GM21786 (cell line): ENCODE results near the gene CCDC83.
"Not testable (repeated sequence)": the region's sequence is repeated elsewhere in the genome, so short reads cannot be mapped to it uniquely, and the experiment has no call there.

Experiments
- ATAC-seq: cut with Tn5 transposase; IDR thresholded peaks from one replicate; pipeline ENCODE4 v1.9.1; 2021; ENCODE audit not compliant: unreplicated experiment

Gene CCDC83

DNA sequence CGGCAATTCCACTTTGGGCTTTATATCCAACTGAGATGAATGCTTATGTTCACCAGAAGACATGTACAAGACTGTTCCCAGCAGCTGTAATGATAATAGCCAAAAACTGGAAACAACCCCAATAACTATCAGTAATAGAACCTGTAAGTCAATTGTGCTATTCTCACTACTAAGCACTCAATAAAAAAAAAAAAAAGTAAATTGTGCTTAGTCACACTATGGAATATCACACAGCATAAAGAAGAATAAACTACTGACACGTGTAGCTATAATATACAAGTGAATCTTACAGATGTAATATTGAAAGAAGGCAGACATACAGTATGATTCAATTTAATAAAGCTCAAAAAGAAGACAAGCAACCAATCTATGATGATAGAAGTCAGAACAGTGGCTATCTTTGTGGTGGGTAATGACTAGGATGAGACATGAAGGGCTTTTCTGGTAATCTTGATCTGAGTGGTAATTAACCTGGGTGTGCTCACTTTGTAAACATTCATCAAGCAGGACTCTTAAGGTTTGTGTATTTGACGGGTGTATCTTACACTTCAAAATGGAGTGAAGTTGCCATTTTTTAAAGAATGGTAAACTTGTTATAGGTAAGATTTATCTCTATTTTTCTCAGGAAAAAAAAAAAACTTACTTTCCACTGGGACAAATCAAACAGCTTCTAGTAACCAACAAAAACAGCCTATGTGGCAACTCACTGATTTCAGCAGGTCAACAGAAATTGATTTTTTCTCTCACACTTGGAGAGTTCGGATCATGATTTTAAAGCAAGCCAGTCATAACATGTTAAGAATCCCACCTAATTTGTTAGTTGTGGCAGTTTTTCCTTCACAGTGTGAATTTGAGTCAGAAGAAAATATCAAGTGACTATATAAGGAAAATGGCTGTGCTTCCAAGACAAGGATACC lies 84.2 kb downstream of the CCDC83 start:
- no peak for ATAC-seq

DNA sequence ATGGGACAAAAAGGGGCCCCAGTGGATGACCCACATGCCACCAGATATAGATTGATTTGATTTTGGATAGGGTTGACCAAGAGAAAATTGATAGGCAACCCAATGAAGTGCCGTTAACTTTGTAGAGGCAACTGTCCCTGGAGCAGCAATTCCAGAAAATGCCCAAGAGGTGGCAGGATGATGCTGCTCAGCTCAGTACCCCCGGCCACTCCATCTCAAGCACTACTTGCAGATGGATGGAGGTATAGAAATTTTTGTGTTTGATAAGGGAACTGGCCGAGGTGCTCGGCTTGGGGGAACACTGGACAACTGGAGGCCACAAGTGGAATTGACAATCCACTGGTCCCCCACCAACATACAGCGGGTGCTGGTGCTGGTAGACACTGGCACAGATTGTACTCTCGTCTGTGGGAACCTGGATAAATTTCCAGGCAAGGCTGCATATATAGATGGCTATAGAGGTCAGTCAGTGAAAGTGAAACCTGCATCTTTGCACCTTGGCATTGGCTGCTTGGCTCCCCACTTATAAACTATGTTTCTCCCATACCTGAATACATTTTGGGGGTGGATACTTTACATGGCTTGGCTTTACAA lies 86.3 kb downstream of the CCDC83 start:
- ATAC-seq, result peak; percentile 70

DNA sequence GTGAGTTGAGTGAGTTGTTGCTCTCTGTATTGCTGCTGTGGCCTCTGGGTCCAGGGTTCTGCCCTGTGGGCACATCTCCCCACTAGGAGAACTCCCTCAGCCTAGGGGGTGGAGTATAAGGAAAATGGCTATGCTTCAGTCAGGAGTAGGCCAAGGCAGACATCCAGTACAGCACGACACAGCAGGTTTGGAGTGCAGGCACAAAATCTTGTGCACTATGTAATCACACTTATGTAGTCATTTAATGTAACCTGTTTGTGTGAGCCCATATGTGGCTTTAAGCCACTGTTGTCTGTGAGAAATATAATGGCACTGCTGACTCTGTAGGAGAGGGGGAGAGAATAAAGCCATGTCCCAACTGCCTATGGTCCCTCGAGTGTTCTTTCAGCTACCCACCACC lies 90.1 kb downstream of the CCDC83 start:
- ATAC-seq, result no peak

DNA sequence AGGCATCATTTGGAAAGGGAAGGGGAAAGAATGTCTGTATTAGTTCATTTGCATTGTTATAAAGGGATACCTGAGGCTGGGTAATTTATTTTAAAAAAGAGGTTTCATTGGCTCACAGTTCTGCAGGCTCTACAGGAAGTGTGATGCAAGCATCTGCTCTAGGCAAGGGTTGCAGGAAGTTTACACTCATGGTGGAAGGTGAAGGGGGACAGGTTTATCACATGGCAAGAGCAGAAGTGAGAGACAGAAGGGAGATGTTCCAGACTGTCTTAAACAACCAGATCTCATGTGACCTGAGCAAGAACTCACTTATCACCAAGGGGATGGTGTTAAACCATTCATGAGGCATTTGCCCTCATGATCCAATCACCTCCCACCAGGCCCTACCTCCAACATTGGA lies 90.6 kb downstream of the CCDC83 start:
- no peak for ATAC-seq

DNA sequence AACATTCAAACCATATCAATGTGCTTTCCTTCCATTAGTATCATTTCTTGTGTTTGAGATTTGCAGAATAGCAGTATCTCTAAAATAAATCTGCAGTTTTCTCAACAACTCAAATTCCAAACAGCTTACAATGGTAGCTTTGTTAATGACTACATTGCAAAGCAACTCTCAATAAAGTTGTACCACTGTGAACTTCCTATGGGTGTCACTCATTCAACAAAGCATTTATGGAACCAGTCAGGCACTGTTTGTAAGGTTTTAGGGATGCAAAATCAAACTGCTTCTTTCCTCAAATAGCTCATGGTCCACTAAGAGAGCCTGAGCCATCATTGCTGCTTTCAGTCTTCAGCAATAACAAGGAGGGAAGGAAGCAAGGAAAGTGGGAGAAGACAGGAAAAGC lies 91.0 kb downstream of the CCDC83 start:
- ATAC-seq, result no peak

DNA sequence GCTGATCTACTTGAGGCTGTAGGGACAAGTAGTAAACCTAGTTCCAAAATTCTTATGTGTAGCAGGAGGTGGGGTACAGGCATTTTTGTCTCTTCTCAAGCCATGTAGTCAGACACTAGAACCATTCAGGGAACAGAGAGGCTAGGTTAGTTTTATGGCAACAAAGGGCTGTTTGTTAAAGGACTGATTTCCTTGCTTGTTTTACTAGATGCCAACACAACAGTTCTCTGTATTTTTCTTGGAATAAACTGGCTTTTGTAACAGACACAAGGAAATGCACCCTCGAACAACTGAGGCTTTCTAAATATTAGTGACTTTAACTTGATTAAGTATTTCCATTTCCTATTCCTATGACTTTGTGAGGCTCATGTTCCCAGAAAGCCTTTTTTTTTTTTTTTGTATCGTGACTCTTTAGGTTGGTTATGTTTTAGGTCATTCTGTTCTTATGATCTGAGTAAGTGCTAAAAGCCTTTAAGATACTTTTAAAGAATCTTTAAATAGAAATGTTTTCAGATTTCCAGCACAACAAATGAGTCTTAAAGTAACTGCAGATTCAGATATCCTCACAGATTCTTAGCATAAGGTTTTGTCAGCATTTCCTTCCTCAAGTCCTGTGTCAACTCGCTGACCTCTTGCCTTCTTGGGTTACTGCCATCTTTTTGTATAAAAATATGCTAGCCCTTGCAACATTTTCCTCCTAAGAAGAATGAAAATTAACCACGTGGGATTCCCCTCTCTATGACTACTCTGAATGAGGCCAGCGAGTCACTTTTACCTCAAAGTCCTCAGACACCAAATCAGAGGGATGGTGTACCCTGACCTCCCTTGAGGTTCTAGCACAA lies 92.5 kb downstream of the CCDC83 start:
- peak; percentile 51 for ATAC-seq

DNA sequence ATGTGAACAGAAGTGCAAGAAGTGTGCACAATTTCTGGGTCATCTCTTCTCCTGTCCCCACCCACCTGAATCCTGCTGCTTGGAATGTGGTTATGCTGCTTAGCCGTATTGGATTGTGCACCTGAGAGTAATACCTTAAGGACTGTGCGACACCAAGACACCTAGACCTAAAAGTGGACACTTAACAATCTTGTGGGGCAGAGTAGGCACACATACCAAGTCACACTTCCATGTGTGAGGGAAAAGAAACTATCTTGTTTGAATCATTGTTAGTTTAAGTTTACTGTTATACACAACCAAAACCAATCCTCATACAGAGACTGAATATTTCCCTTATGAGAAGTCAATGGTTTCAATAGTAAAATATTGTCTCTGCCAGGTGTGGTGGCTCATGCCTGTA lies 93.7 kb downstream of the CCDC83 start:
- ATAC-seq, result no peak

DNA sequence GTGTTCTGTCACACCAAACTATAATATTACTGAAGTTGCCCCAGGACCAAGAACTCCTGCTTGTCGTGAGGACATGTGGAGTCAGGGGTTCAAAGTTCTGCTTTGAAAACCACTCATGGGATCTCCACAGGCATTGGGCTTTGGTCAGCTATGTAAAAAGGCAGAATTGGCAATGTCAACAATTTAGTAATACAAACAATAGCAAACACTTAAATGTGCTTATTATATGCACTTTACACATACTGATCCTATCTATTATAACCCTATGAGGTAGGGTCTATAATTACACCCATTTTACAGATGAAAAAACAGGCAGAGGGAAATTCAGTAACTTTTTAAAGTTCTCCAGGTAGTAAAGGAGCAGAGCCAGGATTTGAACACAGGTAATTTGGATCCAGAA lies 94.6 kb downstream of the CCDC83 start:
- no peak for ATAC-seq

DNA sequence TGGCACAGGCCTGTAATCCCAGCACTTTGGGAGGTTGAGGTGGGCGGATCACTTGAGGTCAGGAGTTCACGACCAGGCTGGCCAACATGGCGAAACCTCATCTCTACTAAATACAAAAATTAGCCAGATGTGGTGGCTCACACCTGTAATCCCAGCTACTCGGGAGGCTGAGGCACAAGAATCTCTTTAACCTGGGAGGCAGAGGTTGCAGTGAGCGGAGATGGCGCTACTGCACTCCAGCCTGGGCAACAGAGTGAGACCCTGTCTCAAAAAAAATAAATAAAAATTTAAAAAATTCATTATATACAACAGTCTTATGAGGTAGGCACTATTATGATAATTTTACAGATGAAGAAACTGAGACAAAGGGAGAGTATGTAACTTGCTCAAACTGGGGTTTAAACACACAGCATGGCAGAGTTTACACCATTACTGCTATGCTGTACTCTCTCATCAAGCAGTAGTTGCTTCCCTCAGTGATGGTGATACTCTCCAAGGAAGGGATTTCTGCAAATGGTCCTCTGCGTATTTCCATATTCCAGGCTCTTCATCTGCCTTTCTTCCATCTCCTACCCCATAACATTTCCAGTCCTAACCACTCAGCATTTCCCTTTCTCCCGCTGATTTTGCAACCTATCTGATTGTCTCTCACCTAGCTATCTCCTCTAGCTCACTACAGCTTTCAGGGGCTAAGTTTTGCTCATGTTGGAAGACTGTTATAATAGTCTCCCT lies 95.3 kb downstream of the CCDC83 start:
- no peak for ATAC-seq

DNA sequence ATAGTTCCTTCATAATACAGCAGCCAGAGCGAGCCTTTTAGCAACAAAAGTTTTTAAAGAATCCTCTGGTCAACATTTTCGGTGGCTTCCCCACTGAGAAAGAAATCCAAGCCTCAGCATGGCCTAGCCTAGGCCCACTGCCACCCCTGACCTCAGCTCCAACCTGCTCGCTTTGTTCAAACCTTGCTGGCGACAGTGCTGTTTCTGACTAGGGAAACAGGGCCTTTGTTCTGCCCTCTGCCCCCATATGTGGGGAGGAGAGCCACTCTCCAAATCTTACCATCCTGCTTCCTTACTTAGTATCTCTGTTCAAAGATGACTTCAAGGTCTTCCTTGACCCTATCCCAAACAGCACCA lies 95.8 kb downstream of the CCDC83 start:
- ATAC-seq, result no peak

DNA sequence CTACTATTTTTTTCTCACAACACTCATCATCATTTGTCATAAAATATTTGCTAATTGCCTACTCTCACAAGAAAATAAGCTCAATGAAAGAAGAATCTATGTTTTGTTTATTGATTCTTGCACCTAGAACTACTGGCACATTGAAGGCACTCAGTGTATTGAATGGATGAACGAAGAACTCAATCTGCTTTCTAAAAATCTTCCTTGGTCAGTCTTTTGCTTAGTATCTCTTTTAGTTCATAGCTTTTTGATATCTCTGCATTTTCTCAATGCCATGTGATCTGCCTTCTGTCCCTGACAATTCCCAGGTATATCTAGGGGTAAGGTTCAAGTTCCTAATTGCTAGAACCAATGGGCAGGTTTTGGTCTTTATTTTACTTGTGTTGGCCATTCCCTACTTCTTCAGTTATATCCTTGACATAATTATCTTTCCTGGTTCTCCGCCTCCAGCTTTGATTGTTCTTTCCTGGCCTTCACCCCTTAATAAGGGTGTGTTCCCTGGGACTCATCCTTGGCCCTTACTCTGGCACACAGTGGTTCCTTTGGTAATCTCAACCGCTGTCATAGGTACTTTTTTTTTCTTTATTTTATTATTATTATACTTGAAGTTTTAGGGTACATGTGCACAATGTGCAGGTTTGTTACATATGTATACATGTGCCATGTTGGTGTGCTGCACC lies 96.4 kb downstream of the CCDC83 start:
- no peak for ATAC-seq

DNA sequence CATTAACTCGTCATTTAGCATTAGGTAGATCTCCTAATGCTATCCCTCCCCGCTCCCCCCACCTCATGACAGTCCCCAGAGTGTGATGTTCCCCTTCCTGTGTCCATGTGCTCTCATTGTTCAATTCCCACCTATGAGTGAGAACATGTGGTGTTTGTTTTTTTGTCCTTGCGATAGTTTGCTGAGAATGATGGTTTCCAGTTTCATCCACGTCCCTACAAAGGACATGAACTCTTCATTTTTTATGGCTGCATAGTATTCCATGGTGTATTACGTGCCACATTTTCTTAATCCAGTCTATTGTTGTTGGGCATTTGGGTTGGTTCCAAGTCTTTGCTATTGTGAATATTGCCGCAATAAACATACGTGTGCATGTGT lies 96.9 kb downstream of the CCDC83 start:
- ATAC-seq, result not testable (repeated sequence)

DNA sequence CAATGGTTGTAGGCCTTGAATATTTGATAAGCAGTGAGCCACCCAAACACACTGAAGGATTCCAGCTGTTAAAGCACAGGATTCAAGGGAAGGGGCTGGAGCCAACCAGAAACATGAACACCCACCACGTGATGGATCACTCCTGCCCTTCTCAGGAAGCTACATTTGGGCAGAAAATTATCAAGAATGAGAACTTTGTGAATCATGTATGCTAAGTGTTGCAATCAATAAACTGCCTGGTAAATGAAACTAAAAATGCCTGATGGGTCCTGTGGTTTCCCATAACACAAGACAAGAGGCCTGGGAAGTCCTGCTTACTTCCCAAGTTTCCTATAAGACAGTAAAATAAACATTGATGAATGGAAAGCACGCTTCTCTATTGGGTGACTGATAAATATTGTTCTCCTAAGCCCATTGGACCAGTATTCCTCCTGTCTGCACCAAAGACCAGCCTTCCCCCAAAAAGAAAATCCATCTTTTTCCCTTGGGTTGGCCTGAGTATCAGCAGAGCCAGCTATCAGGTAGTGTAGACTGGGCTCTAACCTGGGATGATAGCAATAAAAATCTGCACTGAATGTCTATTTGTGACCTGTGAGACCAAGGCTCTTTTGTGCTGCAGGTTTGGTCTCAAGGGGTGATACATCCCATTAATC lies 98.4 kb downstream of the CCDC83 start:
- ATAC-seq, result no peak

DNA sequence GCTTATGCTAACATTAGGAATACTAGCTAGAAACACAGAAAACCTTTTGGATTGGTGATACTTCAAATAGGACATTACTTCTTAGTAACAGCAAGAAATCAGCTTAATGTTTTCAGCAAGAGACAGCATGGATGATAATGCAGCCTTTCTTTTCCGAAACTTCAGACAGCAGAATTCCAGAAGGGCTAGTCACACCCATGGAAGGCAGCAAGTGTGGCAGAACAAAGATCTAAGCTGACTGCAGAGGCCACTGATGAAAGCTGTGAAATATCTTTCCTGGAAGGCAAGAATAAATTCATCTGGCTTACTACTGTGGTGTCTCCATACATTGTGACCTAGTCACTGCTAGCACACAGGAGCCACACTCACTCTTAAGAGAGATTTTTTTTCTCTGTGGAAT lies 100.3 kb downstream of the CCDC83 start:
- no peak for ATAC-seq

DNA sequence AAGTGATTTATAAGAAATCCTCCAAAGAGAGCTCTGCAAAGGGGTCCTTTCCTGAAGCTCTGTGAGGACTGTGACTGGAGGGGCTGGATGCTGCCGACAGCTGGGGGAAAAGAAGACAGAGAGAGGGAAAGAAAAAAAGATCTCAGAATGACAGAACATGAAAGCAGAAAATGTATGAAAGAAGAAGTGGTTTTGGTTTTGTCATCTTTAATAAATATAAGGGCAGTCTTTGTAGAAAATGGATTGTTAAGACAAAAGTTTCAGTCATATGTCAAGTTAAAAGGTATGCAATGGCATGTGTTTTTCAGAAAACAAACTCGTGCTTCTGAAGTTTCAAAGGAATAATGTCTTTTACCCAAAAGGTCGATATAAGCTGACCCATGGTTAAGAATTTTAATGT lies 105.5 kb downstream of the CCDC83 start:
- ATAC-seq, result no peak

DNA sequence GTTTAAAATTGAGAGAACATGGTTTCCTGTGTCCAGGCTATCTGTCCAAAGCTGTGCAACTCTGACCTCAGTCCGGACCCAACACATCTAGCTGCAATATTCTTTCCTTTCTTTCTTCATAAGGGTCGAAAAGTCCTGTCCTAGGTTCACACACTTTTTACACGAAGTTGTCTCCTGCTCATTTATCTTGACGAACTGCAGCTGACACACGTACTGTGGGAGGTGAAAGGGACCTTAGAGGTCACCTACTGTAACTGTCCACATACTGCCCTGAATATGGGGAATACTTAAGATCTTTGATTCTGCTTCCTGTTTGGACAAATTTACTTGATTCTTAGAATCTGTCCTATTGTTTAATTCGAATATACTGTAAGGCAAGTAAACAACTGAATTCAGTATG lies 105.9 kb downstream of the CCDC83 start:
- ATAC-seq, result no peak

DNA sequence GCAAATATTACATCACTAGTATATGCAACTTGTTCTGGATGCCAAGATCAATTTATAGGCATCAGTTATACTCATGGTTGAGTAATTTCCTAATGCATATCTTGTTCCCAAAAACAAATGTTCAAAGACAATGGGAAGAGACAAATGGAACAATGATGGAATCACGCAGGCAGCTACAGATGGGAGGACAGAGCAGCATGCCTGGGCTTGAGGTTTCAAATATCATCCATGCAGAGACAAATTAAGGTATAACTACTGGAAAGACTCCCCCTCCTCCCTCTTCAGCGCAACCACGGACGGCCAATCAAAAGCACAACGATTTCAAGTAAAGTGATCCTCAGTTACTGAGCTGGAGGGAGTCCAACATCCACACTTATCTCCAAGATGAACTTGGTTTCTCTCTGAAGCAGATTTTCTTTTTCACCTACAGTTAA lies 106.8 kb downstream of the CCDC83 start:
- ATAC-seq, result no peak

DNA sequence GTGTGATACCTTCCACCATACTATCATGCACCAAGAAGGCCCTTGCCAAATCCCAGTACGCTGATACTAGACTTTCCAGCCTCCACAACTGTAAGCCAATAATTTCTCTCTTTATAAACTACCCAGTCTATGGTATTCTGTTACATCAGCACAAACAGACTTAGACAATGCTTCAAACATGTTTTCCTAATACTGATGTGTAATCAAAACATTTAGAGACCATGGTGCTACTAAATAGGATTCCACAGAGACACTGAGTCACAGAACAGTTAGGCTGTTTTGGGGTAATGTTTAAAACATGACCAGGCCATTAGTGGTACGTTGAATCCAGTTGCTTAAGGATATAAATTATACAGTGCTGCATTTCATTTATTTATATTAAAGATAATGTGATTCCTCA lies 110.0 kb downstream of the CCDC83 start:
- no peak for ATAC-seq

DNA sequence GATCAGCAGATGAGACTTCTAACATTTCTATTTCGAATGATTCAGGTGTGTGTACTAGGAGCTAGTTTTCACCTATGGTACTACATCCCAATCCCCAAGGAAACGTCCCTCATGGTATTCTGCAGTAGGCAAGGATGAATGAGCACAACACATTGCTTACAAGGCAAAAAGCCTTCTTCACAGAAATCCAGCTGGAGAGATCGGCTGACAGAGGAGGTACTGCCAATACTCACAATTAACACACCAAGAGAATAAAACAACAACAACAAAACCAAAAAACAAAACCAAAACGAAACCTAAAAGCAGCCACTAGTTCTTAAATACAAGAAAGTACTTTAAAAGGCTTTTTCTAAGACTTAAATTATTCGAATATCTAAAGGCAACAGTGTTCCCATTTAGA lies 112.3 kb downstream of the CCDC83 start:
- no peak for ATAC-seq
